Superior temporal gyrus (tissue), 1 donor: Measurements from ENCODE around the gene DNAJC2.
A peak's percentile ranks its signal among the peaks of the same experiment; 100 is the strongest.

Experiments used
- DNase-seq: peaks from one replicate; pipeline ENCODE4 v3.0.0-alpha.2; 2016; ENCODE audit errors: extremely low spot score

The DNAJC2 gene, protein sequence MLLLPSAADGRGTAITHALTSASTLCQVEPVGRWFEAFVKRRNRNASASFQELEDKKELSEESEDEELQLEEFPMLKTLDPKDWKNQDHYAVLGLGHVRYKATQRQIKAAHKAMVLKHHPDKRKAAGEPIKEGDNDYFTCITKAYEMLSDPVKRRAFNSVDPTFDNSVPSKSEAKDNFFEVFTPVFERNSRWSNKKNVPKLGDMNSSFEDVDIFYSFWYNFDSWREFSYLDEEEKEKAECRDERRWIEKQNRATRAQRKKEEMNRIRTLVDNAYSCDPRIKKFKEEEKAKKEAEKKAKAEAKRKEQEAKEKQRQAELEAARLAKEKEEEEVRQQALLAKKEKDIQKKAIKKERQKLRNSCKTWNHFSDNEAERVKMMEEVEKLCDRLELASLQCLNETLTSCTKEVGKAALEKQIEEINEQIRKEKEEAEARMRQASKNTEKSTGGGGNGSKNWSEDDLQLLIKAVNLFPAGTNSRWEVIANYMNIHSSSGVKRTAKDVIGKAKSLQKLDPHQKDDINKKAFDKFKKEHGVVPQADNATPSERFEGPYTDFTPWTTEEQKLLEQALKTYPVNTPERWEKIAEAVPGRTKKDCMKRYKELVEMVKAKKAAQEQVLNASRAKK

DNA sequence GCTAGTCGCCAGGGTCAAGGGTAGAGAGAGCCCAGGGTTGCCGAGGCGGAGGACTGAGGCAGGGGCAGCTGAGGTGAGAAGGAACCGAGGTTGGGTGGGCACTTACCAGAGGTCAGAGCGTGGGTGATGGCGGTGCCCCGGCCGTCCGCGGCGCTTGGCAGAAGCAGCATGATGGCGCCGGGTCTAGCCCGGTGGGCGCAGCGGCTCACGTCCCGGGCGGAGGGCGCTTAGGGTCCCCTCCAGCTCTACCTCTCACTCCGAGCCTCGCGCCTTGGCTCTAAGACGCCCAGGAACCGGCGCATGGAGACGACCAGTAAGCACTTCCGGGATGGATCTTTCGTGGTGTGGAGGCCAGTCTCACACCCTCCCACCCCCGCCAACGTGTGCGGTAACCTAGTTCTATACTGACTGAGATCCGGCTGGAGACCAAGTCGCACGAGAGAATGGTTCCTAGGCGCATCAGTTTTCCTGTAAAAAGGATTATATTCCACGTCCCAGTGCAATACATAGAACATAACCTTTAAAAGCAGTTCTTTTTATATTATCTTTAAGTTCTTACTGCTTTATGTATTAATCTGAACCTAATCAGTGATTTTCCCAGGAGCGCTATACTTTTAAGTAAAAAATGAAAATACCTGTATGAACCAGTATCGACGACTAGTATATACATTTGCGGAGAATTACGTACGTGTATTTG, at the start of gene DNAJC2:
Gene DNAJC2, minus strand, starts transcription at position 315 of the 697 bp plus-strand sequence. Its CDS starts 145 bp downstream, at position 170.
- DNase-seq = peak; percentile 91

DNA sequence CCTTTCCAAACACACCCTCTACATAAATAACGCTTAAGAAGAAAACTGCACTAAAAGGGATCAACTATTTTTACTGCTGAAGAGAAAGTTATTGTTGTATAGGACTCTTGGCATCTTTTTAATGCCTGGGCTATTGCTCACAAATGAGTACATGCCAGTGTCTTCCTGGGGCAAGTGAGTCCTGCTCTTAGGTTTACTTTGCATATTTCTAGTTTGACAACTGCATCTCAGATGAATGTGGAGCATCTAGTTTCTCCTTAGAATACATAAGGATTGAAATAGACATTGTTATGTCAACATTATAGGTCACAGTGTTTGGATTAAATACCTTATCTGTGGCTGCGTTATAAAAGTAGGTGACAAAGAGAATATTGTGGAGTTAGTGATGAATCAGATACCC, 47.4 kb upstream of the DNAJC2 start:
- DNase-seq = no peak

DNA sequence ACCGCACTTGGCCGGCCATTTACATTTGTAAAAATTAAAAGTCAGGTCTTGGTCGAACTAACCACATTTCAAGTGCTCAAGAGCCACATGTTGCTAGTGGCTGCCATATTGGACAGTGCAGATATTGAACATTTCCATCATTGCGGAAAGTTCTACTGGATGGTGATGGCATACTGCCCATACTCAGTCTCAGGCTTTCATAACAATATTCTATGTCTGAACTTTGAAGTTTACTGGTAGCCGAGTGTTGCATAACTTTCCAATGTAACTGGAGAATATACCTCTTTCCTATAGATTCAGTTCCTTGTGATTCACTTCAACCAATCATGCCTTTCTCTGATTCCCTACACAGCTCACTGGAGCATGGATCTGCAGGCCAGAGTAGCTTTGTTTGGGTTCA, 46.6 kb upstream of the DNAJC2 start:
- DNase-seq = no peak

DNA sequence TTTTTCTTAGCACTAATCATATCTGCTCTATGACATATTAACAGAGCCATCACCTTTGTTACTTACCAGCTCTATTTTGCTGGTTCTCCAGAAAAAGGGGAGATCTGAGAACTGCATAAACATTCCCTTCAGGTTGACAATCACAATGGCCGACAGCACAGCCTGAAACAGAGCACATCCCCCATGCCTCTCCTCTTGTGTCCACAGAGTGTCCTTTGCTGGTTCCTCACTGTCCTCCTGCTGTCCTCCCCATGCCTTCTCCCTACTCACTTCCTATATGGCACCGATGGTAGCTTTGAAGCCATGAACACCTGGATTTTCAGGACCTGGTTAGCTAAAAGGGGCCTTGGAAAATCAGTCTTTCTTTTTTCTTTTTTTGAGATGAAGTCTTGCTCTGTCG, 44.7 kb upstream of the DNAJC2 start:
- DNase-seq = no peak

DNA sequence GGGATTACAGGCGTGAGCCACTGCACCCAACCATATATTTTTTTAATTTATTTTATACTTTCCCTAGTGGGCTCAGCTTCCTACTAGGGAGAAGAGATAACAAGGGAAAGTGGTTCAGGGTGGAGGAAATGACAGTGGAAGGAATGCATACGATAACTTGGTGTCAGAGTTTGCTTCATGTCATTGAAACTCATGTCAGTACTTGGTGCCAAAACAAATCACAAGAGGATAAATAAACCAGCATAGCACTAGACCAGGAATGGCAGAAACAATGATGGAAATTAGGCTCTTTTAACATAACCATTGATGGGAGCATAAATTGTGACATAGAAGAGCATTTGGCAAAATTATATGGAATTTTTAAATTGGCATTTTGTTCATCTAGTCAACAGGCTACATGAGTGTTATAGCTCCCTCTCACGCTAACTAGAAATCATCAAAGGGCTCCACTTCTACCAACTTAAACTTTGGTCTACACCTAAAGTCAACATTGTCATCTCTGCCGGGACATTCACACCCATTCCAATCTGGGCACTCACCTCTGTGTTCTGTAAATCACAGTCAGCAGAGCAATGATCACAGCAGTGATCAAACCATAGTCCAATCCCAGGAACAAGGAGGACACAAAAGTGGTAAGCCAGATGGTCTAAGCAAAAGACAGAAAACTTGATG, 44.0 kb upstream of the DNAJC2 start:
- DNase-seq = no peak

DNA sequence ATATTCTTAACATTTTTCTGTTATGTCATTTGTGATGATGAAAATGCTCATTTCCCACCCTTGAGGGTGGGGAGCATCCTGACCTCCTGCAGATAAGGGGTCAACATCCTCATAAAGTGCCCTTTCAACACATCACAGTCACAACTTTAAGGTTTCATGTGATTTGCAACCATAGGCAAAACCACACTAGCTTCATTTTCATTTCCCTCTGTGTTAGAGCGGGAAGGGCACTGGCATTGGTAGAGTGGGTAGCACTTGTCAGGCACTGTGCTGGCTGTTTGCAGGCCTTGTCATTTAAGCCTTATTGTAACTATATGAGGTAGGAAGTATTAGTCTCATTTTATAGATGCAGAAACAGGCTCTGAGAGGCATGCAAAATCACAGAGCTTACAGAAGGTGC, 42.7 kb upstream of the DNAJC2 start:
- DNase-seq = no peak

DNA sequence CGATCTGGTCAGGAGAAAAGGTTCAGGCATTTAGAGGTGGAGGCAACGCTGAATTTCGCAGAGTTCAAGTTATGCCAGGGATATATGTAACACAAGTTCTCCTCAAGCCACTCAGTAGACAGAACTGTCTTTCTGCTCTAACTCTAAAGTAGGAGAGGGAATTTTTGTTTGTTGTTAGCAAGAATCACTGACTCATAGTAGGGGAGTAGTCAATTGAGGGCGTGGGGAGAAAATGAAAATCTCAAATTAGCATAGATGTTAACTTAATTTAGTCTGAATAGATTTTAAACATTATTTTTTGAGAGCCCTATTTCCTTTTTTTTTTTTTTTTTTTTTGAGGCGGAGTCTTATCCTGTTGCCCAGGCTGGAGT, 37.5 kb upstream of the DNAJC2 start:
- no peak for DNase-seq

DNA sequence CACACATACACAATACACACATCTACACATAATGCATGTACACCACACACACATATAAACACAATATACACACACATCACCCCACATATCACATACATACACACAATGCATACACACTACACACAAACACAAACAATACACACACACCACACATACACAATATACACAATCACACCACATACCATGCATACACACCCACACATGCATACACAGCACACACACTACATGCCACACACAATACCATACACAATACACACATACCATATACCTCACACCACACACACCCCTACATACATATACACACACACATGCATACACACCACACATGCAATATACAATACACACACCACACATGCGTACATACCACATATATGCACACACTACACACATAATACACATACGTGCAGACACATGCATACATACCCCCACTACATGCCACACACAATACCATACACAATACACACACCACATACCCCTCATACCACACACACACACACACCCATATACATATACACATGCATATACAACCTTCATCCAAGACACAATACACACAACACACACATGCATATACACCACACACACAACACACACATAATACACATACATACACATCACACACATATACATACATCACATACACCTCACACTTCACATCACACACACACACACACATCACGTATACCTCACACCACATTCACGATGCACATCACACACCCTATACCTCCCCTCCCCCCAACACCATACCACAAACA, 36.9 kb upstream of the DNAJC2 start:
- DNase-seq = no peak

DNA sequence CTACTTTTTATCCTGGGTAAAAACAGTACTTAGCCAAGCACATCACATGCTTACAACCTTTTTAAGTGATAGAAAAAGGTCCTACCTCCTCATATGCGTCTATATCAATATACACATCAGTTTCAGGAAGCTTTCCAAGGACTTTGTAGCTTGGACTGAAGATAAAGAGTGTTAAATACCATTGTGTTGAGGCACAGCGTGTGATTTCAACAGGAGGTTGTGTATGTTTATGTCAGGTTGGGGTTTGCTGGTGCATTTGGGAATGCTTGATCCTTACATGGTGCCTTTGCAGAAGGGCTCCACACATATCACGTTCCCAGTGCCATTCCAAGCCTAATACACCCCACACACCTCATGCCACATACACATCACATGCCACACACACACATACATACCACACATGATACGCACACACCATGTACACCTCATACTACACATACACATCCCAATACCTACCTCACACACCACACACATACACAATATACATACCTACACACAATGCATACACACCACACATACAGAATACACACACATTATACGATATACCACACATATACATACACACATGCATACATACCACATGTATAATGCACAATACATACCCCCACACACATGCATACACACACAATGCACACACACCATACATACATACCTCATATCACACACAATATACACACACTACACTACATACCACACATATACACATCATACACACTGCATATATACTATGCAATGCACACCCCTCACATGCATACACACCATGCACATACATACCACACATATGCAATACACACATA, 36.0 kb upstream of the DNAJC2 start:
- DNase-seq = no peak

DNA sequence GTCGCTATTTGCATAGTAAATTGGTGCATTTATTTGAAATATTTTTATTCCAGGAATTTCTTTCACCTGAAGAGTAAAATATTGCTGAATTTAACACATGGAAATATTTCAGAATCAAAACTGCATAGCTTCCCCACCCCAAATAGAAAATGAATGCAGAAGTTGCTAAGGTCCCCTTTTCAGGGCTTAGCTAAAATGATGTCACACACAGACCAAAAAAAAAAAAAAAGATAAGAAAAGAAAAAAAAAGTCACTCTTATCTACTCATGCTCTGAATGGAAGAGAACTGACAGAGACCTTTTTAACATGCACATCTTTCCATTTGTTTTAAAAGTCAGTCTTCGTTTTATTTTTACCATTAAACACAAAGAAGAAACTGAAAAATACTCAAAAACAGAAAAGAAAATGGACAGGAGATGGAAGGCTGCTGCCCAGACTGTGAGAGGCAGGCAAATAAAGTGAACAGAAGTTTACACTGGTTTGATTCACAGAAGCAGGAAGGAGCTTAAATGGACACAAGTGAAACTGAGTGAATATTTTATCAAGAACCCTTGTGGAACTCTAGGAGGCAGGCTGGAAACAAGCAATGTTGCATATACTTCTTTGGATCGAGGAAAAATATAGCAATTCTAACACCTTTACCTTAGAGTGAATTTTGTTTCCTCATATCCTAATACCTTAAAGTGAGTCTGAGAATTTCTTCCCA, 34.9 kb upstream of the DNAJC2 start:
- no peak for DNase-seq

DNA sequence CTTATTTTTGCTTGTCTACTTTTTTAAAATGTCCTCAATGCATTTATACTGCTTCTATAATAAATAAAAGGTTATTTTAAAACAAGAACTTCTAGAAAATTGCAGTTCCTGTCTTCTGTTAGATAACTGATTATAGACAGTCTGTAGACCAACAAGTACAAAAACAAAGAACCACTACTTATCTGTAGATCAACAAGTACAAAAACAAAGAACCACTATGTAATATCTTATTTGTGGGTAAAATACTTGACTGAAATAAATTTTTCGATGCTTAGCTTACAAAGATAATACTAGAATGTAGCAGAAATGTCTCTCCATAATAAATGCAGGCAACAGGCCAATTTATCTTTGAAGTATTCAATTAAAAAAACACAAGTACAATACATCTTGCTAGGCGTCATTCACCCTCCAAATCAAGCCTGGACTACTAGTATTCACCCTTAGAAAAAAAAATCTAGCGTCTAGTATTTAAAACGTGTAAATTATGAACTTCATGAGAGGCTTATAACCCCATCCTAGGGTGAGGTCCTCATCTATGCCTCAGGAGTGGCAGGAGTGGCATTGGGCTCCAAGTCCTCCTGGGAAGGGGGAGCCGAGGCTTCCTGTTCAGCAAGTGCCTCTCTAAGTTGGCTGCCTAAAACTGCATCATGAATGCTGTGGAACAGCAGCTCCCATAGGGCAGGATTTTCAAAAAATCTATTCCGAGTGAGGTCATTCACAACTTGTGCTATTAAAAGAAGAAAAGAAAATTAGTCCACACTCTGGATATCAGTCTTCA, 29.5 kb upstream of the DNAJC2 start:
- no peak for DNase-seq

DNA sequence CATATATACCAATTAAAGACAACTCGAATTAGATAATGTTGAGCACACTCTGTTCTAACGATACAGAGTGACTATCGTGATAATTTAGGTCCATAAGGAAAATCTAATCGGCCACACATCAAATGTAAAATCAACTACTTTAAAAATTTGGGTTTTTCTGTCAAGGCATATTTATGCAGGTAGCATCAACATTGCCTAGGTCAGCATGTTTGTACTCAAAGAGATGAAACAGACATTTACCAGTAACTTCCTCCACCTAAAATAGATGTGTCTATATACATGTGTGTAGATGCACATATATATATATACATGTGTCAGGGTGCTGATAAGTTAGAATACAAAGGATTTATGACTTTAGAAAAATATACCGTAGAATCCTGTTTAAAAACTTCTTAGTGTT, 24.9 kb upstream of the DNAJC2 start:
- DNase-seq = no peak

DNA sequence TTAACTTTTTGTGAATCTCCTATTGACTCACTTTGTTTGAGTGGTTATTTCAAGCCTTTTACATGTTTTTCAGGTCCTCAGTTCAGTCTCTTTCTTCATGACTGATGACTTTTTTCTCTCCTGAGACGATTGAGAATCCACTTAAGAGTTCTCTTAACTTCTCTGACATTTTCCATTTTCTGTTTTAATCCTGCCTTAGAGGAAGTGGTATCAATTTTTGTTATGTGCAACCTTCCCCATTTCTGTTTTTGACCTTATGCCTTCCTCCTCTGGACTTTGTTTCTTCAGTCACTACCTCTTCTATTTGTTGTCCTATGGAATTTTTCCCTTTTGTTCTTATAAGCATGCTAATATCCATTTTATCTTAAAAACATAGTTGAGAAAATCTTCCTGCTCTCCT, 5.2 kb upstream of the DNAJC2 start:
- no peak for DNase-seq

DNA sequence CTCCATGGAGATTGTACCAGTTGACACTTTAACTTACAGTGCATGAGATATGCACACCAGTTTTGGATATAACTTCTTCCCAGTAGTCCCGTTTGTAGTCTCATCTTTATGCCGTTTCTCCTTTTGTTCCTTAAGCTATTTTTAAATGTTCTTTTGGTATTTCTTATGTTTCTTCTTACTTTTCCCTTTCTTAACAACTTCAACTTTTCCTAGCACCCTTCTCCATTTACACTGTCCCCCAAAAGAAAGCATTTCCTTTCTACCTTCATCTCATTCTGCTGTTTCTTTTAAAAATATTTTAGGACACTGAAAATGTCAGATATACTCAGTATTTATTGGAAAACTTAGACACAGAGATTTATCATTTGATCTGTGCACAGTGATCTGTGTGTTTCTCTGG, 4.4 kb upstream of the DNAJC2 start:
- DNase-seq = no peak

DNA sequence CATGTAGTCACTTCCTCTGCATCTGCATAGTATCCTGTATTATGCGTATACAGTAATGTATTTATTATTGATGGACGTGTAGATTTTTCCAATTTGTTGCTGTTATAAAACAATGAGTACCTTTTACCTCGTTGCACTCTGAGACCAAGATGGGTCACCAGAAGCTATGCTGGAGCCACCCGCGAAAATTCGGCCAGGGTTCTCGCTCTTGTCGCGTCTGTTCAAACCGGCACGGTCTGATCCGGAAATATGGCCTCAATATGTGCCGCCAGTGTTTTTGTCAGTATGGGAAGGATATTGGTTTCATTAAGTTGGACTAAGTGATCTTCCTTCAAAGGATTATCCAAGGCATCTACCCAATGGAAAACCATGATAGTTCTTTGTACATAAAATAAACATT, 3.9 kb upstream of the DNAJC2 start:
- DNase-seq = no peak

DNA sequence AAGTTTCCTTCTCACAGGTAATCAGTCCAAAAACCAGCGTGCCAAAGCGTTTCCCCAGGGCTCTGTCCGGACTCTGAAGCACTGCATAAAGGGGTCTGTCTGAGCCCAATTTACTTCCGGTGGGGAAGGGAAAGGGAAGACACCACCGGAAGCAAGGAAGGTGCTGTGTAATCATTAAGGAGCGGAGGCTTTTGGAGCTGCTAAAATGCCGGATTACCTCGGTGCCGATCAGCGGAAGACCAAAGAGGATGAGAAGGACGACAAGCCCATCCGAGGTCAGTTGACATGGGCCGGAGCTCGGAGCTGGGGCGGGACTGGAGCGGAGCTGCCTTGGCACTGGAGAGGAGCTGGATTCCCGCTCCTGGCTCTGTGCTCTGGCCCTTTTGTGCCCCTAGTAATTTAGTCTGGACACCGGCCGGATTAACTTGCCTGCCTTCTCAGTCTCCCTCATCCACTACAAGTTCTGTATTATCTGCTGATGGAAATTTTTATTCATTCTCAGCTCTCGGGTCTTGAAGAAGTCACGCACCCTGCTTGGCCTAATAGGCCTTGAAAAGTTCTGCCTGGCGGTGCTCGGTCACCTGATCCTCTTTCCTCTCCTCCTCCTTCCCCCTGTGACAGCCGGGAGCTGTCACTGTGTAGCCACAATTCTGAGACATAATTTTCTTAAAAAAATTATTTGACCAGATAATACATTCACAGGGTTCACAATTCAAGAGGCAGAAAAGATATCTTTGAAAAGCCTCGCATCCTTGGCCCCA, 3.1 kb upstream of the DNAJC2 start, which contains the start of gene PSMC2:
Gene PSMC2, plus strand, starts transcription at position 137 of the 761 bp plus-strand sequence. Its CDS starts 69 bp downstream, at position 206.
- DNase-seq = peak; percentile 97

DNA sequence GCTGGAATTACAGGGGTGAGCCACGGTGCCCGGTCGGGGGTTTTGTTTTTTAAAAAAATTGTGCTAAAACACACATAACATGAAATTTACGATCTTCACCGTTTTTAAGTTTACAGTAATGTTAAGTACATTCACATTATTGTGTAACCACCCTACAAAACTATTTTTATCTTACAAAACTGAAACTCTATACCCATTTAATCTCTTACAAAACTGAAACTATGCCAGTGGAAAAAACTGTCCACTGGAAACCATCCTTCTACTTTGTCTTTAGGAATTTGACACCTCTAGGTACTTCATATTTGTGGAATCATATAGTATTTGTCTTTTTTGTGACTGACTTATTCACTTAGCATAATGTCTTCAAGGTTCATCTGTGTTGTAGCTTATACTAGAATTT, 1.8 kb upstream of the DNAJC2 start:
- DNase-seq = no peak

DNA sequence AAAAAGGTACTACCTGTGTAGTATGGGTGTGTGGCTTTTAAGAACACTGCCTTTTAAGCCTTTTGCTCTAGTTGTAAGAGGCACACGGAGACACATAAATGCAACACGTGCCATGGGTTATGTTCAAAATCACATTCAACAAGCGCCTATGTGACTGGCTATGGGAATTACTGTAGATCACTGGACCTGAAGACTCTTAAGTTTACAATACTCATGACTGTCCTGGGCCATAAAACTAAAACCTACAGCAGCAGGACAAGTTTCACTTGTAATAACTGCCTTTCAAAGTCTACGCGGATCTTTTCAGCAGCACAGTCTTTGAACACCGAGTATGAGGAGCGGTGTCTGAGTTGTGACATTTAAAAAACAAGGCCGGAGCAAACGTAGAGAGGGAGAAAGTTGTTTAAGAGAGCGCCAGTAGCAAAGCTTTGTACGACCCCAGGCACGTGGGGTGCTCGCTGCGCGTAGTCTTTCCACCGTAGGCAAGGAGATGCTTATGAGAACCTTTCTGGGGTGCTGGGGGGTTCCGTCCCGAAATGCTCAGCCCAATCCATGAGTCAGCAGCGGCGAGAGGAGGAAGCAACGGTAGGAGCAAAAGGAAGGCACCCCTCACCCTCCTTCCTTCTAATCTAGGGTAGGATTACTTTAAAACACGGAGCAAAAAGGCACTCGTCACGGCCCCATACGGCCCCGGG, 662 bp downstream of the DNAJC2 start:
- no peak for DNase-seq
